HG02840 (cell line): ENCODE results near the gene DPYSL5.
"Not testable (repeated sequence)": the region's sequence is repeated elsewhere in the genome, so short reads cannot be mapped to it uniquely, and the experiment has no call there.

Experiments
- ATAC-seq: cut with Tn5 transposase; IDR thresholded peaks from one replicate; pipeline ENCODE4 v1.9.1; 2021; ENCODE audit warnings: mild to moderate bottlenecking, moderate library complexity, moderate number of reproducible peaks; ENCODE audit not compliant: unreplicated experiment, low FRiP score

The DPYSL5 gene

DNA sequence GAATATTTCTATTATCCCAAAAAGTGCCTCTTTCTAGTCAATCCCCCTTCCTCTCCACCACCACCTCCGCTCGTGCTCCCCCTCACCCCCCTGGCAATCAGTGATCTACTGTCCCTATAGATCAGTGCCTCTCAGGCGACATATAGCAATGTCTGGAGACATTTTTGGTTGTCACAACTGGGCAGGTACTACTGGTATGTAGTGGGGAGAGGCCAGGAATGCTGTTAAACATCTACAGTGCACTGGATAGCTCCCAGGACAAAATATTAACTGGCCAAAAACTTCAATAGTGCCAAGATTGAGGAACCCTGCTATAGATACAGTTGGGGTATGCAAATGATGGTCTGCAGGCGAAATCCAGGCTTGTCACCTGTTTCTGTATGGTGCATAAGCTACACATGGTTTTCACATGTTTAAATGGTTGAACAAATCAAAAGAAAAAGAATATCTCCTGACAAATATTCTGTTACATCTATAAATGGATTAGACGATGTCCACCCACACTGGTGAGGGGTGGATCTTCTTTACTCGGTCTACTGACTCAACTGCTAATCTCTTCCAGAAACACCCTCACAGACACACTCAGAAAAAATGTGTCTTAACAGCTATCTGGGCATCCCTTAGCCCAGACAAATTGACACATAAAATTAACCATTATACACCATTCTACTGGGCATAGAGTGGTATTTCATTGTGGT is 25.5 kb downstream of the DPYSL5 start:
- ATAC-seq = no peak

DNA sequence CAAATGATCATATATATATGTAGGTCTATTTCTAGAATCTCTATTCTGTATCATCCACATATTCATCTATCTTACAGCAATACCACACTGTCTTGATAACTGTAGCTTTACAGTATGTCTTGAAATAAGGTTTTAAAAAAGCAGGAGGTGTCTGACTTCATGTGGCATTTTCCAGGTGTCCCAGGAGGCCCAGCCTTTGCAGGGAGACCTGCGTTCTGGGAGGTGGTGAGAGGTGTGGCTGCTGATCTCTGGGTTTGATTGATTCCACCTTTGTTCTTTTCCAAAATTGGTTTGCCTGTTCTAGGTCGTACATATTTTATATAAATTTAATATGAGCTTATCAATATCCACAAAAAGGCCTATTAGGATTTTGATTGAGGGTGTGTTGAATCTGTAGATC is 26.6 kb downstream of the DPYSL5 start:
- ATAC-seq = no peak

DNA sequence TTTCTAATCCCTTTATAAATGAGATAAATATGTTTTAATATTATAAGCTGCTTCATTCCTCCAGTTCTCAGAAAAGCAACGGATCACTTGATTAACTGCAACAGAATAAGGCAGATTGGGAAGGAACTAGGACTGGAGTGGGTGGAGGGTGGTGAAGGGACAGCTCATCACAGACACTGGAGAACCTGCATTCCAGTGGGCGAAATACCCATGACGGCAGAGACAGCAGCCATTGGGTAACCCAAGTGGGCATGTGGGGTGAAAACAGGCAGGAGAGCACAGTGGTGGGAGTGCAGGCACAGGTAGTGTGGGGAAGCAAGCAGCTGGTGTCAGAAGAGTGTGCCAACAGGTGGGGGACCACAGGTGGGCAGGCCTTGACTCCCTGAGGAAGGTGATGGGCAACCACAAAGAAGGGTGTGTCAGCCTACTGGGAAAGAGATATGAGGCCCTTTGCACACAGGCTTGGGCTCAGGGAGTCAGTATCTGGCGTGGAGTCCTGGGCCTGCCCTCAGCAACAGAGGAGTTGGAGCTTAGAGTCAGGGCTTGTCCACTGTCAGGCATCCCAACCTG is 27.2 kb downstream of the DPYSL5 start:
- ATAC-seq = no peak

DNA sequence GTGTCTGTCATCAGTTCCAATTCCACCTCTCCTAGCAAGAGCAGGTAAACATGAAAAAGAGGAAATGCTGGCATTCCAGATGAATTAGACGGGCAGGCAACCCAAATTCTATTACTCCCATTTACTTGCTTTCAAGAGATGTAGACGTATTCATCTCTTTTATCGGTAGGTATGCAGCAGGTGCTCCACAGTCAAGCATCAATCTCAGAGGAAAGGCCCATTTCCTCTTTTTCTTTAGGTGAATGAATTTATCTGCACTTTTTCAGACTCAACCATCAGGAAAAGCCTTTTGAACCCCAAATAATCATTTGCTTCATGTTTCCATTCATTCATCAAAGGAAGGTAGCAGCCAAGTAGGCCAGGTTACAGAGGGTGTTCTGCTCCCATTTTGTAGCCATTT is 27.9 kb downstream of the DPYSL5 start:
- ATAC-seq = no peak

DNA sequence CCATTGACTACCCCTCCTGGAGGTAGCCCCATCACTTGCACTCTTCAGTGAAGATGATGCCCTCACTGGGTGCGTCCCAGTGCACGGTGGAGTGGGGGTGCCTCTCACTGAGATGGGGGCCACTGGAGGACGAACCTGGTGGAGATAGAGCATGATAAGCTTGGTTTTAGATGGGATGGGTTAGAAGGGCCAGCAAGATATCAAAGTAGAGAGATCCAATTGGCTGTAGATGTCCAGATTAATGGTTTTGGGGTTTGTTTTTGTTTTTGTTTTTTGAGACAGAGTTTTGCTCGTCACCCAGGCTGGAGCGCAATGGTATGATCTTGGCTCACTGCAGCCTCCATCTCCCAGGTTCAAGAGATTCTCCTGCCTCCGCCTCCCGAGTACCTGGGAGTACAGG is 28.3 kb downstream of the DPYSL5 start:
- no peak for ATAC-seq

DNA sequence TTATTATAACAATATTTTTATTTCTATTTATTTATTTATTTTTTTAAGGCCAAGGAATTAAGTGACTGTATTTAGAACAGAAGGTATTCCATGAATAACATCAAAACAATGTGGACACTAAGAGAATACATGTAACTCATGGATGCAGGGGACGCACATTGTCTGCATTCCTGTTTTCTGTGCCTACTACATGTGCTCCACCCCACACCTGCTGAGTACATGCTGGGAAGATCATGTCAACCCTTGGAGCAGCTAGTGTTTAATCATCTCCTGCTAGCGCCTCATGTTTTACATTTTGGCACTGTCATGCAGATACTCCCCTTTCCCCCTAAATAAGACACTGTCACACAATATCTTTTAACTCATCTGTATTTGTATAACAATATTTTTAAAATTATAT is 29.3 kb downstream of the DPYSL5 start:
- ATAC-seq = no peak

DNA sequence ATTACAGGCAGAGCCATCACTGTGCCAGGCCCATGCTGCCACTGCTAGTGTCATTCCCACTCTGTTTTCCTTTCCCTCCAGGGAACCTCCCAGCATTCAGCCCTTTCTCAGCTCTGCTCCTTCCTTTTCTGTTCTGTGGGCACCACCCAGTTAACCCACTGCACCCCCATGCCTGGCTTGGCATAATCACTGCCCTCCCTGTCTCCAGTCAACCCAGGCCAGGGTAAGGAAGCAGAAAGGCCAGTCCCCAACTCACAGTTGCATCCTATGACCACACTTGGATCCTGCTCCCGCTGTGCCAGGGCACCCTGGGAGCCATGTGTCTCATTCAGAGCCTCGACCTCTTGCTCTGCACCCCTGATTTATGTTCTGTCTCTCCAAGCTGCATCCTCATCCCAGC is 32.2 kb downstream of the DPYSL5 start:
- ATAC-seq = no peak

DNA sequence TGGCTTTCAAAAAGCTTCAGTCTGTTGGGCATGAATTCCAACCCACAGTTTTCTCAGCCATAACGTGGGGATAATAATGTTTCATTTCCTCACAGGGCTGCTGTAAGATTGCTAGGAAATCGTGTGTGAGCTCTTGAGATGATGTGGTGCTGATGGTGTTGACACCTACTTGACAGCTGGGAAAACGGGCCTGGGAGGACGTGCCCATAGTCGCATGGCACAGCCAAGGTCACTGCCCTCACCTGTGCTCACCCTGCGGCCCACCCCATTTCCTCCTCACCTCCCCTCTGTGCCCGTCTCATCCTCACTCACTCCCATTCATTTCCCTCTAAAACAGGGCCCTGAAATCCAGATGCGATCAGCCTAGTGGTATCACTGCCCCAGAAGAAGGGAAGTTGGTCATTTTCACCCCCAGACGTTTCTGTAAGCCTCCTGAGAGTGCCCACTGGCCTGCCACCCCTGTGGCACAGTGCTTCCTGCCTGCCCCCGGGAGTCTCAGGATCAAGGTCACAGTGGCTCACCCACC is 33.0 kb downstream of the DPYSL5 start:
- no peak for ATAC-seq

DNA sequence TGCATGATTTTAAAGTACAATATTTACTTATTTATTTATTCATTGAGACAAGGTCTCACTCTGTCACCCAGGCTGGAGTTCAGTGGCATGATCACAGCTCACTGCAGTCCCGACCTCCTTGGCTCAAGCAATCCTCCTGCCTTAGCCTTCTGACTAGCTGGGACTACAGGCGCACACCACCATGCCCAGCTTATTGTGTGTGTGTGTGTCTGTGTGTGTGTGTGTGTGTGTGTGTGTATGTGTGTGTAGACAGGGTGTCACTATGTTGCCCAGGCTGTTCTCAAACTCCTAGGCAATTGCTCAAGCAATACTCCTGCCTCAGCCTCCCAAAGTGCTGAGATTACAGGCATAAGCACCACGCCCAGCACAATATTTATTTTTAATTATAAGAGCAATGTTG is 34.3 kb downstream of the DPYSL5 start:
- not testable (repeated sequence) for ATAC-seq

DNA sequence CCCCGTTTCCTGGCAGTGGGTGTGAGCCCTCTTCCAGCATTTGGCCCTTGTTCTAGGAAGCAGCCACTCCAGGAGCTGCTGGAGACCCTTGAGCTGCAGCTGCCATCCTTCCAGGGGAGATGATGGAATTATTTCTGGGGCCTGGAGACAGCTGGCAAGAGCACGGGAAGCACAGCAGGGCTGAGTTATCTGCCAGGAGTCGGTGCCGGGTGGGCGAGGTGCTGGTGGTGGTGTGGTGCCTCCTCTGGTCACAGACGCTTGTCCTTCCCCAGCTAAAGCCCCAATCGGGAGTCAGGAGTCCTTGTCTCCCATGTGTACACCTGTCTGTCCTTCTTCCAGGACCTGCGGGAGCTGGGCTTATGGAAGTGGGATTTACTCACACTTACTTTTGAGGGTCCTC is 36.0 kb downstream of the DPYSL5 start:
- no peak for ATAC-seq

DNA sequence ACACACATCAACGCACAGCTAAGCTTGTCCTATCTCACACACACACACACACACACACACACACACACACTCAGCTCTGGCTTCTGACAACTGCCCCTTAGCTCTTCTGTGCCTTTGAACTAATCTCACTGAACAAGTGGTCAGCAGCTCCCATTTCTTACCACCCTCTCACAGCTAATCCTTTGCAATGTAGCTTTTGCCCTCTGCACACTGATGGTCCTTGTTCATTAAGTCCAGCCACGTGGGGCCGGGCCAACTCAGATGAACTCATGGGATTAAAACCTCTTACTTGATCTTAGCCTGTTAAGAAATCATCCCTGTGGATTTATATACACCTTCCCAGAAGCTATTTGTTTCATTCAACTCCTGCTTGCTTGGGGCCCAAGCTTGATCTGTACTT is 36.6 kb downstream of the DPYSL5 start:
- ATAC-seq = no peak

DNA sequence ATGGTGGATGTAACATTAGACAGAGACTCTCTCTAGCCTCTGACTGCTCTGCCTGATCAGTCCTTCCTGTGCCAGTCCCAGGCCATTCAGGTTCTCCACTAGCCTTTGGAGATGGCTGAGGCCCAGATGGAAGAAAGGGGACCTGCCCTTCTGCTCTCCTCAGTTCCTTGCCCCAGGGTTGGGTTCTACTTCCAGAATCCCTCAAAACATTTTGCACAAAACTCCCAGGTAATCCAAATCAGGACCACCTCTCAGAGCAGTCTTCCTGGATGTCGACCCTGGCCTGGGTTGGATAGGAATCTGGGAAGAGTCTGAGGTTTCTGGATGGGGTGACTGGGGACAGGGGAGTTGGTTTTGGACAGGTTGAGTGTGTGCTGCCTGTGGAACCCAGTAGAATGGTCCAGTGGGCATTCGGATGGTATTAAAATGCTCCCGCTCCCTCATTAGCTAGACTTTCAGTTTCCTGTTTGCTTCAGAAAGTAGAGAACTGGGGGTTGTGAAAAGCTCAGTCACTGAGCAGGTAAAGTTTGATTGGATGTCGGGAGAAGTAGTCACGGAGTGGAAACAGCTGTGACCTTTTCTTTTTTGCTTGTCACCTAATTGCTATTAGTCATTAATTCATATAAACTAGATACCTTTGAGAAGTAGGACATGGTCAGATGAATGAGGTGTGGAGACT is 37.9 kb downstream of the DPYSL5 start:
- no peak for ATAC-seq

DNA sequence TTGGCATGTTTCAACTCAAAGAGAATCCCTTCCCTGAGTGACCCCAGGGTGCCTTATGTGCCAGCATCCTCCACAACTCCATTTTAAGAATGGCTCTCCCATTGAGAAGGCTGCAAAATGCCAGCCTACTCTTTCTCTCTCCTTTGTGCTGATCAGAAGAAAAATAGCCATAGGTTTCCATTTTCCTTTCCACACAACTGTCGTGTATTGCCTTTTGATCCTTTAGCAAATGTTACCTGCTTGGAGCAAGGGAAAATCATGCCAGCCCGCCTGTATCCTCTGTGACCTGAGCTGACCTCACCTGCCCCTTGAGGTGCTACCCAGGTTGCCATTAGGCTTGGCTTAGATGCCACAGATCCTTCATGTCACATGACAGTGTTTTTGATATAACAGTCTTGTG is 38.8 kb downstream of the DPYSL5 start:
- ATAC-seq = no peak

DNA sequence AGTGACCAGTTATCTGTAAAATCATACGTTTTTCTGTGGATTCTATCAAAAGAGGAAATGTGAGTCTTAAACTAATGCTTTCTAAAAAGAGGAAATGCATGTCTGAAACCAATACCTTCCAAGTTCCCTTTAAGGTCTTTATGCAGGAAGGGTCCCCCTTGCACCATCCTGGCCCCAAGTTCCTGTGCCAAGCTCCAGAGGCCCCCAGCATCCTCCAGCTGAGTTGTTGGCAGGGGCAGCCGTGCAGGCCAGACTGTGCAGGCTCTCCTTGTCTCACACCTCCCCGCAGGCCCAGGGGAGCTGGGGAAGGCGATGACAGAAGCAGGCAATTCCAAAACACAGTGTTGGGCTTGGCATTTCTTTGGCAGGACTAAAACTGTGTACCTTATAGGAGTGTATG is 39.2 kb downstream of the DPYSL5 start:
- ATAC-seq = no peak

DNA sequence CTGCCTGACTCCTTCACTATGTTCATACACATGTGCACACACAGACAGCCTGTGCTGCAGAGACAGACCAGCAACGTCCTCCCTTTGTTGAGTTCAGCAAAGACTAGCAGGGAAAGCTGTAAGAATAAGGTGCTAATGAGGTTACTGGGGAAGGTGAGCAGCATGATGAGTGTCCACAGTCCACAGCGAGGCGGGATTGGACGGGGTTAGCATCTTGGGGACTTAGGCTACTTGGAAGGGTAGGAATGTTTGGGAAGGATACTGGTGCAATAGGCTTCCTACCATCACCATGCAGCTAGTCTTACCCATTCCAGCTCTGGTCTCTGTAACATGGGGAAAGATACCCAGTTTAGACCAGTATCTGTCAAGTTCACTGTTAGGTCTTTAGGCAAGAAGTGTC is 41.9 kb downstream of the DPYSL5 start:
- no peak for ATAC-seq

DNA sequence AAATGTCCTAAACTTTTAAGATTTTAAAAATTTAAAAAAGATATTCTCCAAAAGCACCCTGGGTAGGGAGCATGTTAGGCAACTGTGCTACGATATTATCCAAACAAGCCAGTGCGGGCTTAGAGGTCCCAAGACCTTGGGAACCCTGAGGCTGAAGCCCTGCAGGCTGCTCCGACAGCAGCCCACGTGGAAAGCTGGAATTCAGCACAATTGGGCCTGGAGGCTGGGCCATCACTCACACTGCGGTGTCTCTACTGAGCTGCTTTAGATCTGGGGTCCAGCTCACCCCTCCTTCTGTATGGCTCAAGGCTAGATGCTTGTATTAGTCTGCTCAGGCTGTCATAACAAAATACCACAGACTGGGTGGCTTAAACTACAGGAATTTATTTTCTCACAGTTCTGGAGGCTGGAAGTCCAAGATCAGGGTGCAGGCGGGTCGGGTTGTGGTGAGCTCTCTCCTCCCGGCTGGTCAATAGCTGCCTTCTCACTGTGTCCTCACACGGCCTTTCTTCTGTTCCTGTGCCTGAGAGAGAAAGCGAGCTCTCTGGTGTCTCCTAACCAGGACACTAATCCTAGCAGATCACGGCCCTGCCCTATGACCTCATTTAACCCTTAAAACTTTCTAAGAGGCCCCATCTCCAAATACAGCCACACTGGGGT is 42.5 kb downstream of the DPYSL5 start:
- ATAC-seq = no peak

DNA sequence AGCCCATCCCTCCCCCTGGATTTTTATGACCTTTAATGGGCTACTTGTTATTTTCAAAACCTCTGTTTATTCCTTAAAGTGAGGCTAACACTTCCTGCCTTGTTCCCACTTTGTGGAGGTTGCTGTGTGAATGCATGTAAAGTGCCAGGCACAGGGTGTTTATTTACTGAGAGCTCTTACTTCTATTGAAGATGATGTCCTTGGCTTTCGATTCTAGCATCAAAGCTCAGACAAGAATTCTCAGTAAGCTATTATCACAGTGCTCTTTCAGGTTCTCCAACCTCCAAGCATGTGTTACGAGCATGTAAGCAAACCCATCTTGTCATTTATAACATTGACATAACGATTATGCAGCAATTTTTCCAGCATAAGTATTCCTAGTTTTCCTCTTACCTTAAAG is 44.2 kb downstream of the DPYSL5 start:
- no peak for ATAC-seq

DNA sequence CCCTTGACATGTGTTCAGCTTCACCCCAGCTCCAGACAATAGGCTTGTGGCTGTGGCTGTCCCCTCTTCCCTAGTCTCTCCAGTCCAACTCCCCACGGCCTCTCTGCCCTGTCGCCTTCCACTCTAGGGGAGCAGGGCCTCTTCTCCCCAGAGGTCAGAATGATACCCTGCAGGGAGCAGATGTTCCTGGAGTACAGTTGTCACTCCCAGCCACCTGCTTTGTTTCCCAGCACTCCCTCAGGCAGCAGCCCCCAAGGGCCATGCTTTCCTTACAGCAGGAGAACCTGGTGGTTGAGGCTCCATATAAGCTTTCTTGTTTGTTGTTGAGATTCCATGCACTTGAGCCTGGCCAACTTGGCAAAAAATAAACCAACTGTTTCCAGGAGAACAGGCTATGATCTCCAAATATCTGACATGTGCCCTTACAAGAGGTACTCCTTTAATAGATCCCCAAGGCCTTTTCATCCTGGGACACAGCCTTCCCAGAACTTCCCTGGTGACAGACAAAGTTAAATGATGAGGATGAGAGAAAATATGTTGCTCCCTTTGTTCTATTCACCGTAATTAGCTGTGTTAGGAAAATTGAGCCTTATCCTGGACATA is 45.1 kb downstream of the DPYSL5 start:
- no peak for ATAC-seq

DNA sequence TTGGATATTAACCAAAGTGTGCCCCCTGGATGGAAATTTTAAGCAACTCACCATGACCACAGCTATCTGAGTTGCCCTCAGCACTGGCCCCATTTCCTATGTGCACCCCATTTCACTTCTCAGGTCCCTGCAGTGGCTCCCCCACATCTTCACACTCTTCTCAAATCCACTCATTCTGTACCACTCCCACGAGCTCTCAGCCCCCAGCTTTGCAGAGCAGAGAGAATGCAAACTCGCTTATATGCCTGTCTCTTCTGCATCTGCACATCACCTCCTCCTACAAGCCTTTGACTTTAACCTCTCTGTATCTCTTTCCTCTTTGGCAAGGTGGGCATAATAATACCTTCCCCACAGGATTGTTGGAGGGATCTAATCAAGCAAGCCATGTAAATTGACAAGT is 46.2 kb downstream of the DPYSL5 start:
- ATAC-seq = no peak

DNA sequence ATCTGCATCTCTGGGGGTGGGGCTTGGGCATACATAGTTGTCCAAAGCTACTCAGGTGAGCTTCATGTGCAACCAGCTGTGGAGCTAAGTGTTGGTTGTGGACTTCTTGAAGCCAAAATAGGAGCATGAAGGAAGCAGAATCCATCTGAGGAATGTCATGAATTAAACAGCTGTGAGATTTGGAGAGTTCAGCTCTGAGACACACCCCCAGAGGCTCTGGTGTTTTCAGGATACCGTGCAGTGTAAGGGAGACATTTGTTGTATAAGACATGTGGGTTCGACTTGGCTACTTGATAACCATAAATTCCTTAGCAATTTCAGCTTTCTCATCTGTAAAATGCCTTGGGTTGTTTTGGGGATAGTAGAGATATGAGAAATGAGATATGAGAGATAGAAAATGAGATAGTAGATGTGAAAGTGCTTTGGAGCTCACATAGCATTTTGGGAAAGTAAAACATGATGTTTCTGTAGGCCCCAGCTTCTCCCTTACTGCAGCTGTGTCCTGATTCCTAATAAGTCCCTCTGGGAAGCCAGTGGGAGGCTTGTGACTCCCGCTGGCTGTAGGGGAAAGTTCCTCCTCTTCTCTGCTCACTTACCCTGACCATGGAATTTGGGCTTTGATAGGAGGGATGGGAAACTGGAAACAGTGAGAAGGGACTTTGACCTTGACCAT is 50.0 kb downstream of the DPYSL5 start:
- ATAC-seq = no peak
